ENCODE results near the gene UNC5C.

Gene UNC5C

GRCh38 chr4:95256108-95256835 is 292.5 kb downstream of the UNC5C start:
- DNase-seq: no peak

- DNase-seq: no peak
Observed at GRCh38 chr4:95255396-95256107, 293.2 kb downstream of the UNC5C start.

GRCh38 chr4:95251568-95251967 is 297.2 kb downstream of the UNC5C start:
- DNase-seq: no peak

GRCh38 chr4:95250544-95251137 is 298.1 kb downstream of the UNC5C start:
- DNase-seq: no peak

GRCh38 chr4:95249426-95250021 is 299.2 kb downstream of the UNC5C start:
- DNase-seq: peak; percentile 26 to 33

GRCh38 chr4:95248720-95249425 is 299.9 kb downstream of the UNC5C start:
- peak; percentile 18 to 24 for DNase-seq

GRCh38 chr4:95243892-95244291 is 304.9 kb downstream of the UNC5C start:
- no peak for DNase-seq

GRCh38 chr4:95238554-95238953 is 310.2 kb downstream of the UNC5C start:
- no peak for DNase-seq

GRCh38 chr4:95232358-95233156 is 316.2 kb downstream of the UNC5C start:
- no peak for DNase-seq

- DNase-seq: no peak
Observed at GRCh38 chr4:95231681-95232080, 317.1 kb downstream of the UNC5C start.

- DNase-seq: no peak
Observed at GRCh38 chr4:95225849-95226248, 322.9 kb downstream of the UNC5C start.

GRCh38 chr4:95224402-95224801 is 324.4 kb downstream of the UNC5C start:
- DNase-seq: no peak

- no peak for DNase-seq
Observed at GRCh38 chr4:95220205-95221175, 328.3 kb downstream of the UNC5C start.

GRCh38 chr4:95219109-95219508 is 329.7 kb downstream of the UNC5C start:
- DNase-seq: no peak

GRCh38 chr4:95217197-95217596 is 331.6 kb downstream of the UNC5C start:
- DNase-seq: no peak

- no peak for DNase-seq
Observed at GRCh38 chr4:95216636-95217035, 332.1 kb downstream of the UNC5C start.

- no peak for DNase-seq
Observed at GRCh38 chr4:95215991-95216605, 332.7 kb downstream of the UNC5C start.

GRCh38 chr4:95215043-95215442 is 333.7 kb downstream of the UNC5C start:
- DNase-seq: no peak

- no peak for DNase-seq
Observed at GRCh38 chr4:95214408-95214807, 334.4 kb downstream of the UNC5C start.

- DNase-seq: no peak
Observed at GRCh38 chr4:95213366-95213765, 335.4 kb downstream of the UNC5C start.
